ENCODE data around the gene CCDC71.

CCDC71 gene

DNA sequence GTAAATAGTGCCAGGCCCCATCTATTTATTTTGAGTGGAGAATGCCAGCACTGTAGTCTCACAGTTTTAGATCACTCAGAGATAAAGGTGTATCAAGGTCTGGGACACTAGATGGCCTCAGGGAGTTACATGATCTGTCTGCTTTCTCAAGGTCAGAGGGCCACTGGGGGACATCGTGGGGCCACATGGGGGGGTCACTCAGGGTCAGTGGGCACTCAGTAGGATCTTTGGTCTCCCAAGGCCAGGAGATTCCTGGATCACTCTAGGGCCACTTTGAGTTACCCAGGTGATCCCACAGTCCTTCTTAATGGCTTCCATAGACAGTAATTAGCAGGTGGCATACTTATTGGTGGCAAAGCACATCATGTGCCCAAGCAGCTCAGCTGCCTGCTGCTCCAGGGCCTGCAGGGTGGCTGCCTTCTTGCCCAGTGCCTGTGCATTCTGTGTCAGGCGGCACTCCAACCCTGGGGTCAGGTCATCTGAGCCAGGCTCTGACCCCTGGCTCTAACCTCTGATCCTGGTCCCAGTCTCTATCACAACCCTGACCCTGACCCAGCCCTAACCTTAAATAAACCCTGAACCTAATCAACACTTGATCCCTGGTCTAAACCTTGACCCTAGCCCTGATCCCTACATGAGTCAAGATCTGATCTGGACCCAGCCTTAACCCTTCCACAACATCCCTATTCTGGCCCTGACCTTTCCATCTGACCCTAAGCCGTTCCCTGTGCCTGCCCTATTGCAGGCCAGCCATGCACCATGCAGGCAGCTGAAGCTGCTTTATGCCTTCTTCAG is 31.5 kb downstream of the CCDC71 start:
- no peak for TF ChIP-seq ZC3H10 (CRISPR knock-in tag; IDR thresholded peaks at IDR 0.05)
- TF ChIP-seq SNAI2 (CRISPR knock-in tag; IDR thresholded peaks at IDR 0.05): no peak
- TF ChIP-seq ZFP3 (CRISPR knock-in tag; IDR thresholded peaks at IDR 0.05): no peak
- no peak for TF ChIP-seq ISL1 (CRISPR knock-in tag; IDR thresholded peaks at IDR 0.05)
- no peak for TF ChIP-seq ZNF70 (CRISPR knock-in tag; IDR thresholded peaks at IDR 0.05)
- no peak for TF ChIP-seq CSRNP3 (CRISPR knock-in tag; IDR thresholded peaks at IDR 0.05)
- no peak for TF ChIP-seq ZNF8 (CRISPR knock-in tag; IDR thresholded peaks at IDR 0.05)
- no peak for TF ChIP-seq ESRRG (CRISPR knock-in tag; IDR thresholded peaks at IDR 0.05)
- no peak for TF ChIP-seq TCF4 (CRISPR knock-in tag; IDR thresholded peaks at IDR 0.05; ENCODE audit: borderline replicate concordance)
- no peak for TF ChIP-seq OSR1 (CRISPR knock-in tag; IDR thresholded peaks at IDR 0.05)
- TF ChIP-seq ZFP30 (CRISPR knock-in tag; IDR thresholded peaks at IDR 0.05): no peak
- no peak for TF ChIP-seq PATZ1 (CRISPR knock-in tag; IDR thresholded peaks at IDR 0.05; ENCODE audit: borderline replicate concordance)
- ATAC-seq: no peak

DNA sequence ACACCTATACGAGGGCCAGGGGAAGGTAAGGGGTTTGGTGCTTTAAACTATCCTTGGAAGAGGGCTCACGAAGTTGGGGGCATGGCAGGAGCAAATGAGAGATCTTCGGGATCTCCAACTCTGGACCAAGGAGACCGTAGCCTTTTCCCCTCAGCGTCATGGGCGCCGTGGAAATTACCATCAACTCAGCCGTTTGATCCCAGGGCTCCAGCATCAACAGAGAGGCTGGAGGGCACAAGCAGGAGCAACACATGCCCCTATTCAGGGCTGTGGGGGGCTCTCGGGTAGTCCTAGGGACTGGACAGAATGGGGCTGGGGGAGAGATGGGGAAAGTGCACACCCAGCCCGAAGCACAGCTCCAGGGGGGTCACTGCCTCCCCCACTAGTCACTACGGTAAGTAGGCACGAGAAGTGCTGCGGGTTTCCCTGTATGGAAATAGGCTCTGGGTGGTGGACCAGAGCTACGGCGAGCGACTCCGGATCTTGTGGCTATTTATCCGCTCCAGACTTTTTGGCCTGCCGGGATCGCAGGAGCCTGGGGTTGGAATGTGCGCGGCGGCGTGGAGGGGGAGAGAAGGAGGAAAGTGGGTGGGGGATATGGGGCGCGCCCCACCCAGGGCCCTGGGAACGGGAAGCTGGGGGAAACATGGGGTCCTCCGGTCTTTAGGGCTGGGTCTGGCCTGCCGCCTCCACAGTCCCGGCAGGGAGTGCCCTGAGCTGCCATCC is 32.7 kb downstream of the CCDC71 start:
- no peak for TF ChIP-seq CSRNP3 (CRISPR knock-in tag; IDR thresholded peaks at IDR 0.05)
- TF ChIP-seq PATZ1 (CRISPR knock-in tag; IDR thresholded peaks at IDR 0.05; ENCODE audit: borderline replicate concordance): peak; percentile 42; the same call in 1 of the 2 replicates
- TF ChIP-seq SNAI2 (CRISPR knock-in tag; IDR thresholded peaks at IDR 0.05): no peak
- TF ChIP-seq ZNF8 (CRISPR knock-in tag; IDR thresholded peaks at IDR 0.05): no peak
- peak; percentile 90 for ATAC-seq

GRCh38 chr3:49132437-49133225 is 33.5 kb downstream of the CCDC71 start, which contains the start of gene LAMB2:
TSS of gene LAMB2 (minus strand) at chr3:49133050. CDS start at chr3:49132867, 183 bp downstream.
- TF ChIP-seq TOX (CRISPR knock-in tag; IDR thresholded peaks at IDR 0.05; ENCODE audit: borderline replicate concordance): no peak
- no peak for TF ChIP-seq PATZ1 (CRISPR knock-in tag; IDR thresholded peaks at IDR 0.05; ENCODE audit: borderline replicate concordance)
- TF ChIP-seq ZC3H10 (CRISPR knock-in tag; IDR thresholded peaks at IDR 0.05): no peak
- no peak for TF ChIP-seq CSRNP3 (CRISPR knock-in tag; IDR thresholded peaks at IDR 0.05)
- no peak for TF ChIP-seq CSDC2 (CRISPR knock-in tag; IDR thresholded peaks at IDR 0.05)
- TF ChIP-seq, protein P1, sequence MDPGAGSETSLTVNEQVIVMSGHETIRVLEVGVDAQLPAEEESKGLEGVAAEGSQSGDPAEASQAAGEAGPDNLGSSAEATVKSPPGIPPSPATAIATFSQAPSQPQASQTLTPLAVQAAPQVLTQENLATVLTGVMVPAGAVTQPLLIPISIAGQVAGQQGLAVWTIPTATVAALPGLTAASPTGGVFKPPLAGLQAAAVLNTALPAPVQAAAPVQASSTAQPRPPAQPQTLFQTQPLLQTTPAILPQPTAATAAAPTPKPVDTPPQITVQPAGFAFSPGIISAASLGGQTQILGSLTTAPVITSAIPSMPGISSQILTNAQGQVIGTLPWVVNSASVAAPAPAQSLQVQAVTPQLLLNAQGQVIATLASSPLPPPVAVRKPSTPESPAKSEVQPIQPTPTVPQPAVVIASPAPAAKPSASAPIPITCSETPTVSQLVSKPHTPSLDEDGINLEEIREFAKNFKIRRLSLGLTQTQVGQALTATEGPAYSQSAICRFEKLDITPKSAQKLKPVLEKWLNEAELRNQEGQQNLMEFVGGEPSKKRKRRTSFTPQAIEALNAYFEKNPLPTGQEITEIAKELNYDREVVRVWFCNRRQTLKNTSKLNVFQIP (CRISPR knock-in tag; IDR thresholded peaks at IDR 0.05; ENCODE audit: borderline replicate concordance, low read depth): no peak
- peak; percentile 79 for ATAC-seq

Measured in SK-N-SH treated with all-trans-retinoic acid at 6 μM for 48 hours (cell line).